PC-9 (cell line): ENCODE measurements around the gene SLC22A13.

ENCODE experiments used
- EZH2 ChIP-seq: fragments of 200-600 bp; sonication (generic); IDR thresholded peaks from 2 replicates; pipeline ENCODE4 v1.8.0; 2017; ENCODE audit warnings: antibody characterized with exemption, low read depth
- TF ChIP-seq, protein P1 (sequence below): fragments of 200-600 bp; sonication (generic); conservative IDR thresholded peaks from 2 replicates; pipeline ENCODE4 v1.6.1; 2017; ENCODE audit warnings: mixed run types, antibody characterized with exemption, mild to moderate bottlenecking, moderate library complexity

DNA sequence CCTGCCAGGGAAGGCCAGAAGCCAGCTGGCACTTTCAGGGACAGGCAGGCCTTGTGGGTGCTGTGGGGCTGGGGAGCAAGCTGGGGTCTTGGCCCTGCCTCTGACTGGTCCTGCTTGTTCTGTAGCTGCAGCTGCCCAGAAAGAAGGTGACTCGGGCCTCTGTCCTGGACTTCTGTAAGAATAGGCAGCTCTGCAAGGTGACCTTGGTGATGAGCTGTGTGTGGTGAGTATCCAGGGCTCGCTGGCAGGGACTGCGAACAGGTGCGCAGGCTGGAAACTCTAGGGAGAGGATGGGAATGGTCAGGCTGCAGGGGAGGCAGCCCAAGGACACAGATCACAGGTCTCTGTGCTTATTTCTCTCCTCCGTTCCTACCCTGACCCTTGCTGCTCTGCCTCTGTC, 47.7 kb downstream of the SLC22A13 start:
- TF ChIP-seq, protein P1, sequence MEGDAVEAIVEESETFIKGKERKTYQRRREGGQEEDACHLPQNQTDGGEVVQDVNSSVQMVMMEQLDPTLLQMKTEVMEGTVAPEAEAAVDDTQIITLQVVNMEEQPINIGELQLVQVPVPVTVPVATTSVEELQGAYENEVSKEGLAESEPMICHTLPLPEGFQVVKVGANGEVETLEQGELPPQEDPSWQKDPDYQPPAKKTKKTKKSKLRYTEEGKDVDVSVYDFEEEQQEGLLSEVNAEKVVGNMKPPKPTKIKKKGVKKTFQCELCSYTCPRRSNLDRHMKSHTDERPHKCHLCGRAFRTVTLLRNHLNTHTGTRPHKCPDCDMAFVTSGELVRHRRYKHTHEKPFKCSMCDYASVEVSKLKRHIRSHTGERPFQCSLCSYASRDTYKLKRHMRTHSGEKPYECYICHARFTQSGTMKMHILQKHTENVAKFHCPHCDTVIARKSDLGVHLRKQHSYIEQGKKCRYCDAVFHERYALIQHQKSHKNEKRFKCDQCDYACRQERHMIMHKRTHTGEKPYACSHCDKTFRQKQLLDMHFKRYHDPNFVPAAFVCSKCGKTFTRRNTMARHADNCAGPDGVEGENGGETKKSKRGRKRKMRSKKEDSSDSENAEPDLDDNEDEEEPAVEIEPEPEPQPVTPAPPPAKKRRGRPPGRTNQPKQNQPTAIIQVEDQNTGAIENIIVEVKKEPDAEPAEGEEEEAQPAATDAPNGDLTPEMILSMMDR, result no peak
- no peak for TF ChIP-seq EZH2
